Ovary (tissue), 3 donors: ENCODE measurements around the gene PPFIA2.

ENCODE experiments used
- EP300 ChIP-seq: sonication (generic); formaldehyde crosslinking; IDR thresholded peaks from one replicate; pipeline ENCODE4 v1.6.1; 2017; ENCODE audit warnings: antibody characterized with exemption
- POLR2A ChIP-seq: fragments of 450-650 bp; IDR thresholded peaks from one replicate; pipeline ENCODE4 v1.6.1; 2017; ENCODE audit warnings: antibody characterized with exemption, mild to moderate bottlenecking, moderate library complexity
- TF ChIP-seq, protein P1 (sequence below), 3 donors: fragments of 450-650 bp in 2 of 3; fragments of 200-600 bp in 1 of 3; IDR thresholded peaks; one replicate each; pipeline versions ENCODE4 v1.5.1 to v1.8.0; 2016 to 2022; ENCODE audit warnings: antibody characterized with exemption in 3 of 3, mild to moderate bottlenecking in 1 of 3
- donor health status: DM: no; HTN: no; CAD: no.

DNA sequence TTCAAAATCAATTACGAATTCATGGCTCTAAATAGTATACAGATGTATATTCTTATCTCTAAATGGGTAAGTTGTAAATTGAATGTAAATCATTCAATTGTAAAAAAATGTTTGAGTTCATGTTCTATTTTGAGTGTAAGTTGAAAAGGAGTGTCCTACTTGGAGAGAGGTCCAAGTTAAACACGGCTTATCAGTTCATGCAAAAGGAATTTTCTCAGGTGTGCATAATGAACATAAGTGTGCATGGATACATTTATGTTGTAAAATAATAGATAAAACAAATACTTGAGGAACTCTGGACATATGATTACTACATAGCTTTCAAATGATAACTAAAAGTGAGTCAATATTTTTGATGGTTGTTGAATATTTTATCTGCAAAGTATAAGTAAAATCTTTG lies 79.5 kb downstream of the PPFIA2 start:
- TF ChIP-seq, protein P1, sequence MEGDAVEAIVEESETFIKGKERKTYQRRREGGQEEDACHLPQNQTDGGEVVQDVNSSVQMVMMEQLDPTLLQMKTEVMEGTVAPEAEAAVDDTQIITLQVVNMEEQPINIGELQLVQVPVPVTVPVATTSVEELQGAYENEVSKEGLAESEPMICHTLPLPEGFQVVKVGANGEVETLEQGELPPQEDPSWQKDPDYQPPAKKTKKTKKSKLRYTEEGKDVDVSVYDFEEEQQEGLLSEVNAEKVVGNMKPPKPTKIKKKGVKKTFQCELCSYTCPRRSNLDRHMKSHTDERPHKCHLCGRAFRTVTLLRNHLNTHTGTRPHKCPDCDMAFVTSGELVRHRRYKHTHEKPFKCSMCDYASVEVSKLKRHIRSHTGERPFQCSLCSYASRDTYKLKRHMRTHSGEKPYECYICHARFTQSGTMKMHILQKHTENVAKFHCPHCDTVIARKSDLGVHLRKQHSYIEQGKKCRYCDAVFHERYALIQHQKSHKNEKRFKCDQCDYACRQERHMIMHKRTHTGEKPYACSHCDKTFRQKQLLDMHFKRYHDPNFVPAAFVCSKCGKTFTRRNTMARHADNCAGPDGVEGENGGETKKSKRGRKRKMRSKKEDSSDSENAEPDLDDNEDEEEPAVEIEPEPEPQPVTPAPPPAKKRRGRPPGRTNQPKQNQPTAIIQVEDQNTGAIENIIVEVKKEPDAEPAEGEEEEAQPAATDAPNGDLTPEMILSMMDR (IDR thresholded peaks at IDR 0.05) = no peak
- no peak for TF ChIP-seq POLR2A
- TF ChIP-seq EP300 = no peak
